Subcutaneous abdominal adipose tissue (tissue), 5 donors: Measurements from ENCODE around the gene EEFSEC.

Source experiments
- H3K27ac ChIP-seq: one replicate; pipeline ENCODE4 v1.7.0; 2013; ENCODE audit warnings: low read depth, mild to moderate bottlenecking, inconsistent platforms, low read length, moderate library complexity
- H3K27me3 ChIP-seq, 5 donors: one replicate each; pipeline ENCODE4 v1.7.0; 2013; ENCODE audit warnings: low read length in 5 of 5, inconsistent platforms in 1 of 5; ENCODE audit not compliant: control insufficient read depth in 5 of 5, insufficient read depth in 4 of 5
- H3K36me3 ChIP-seq, 5 donors: one replicate each; pipeline ENCODE4 v1.7.0; 2013; ENCODE audit warnings: low read length in 5 of 5; ENCODE audit not compliant: control insufficient read depth in 5 of 5, insufficient read depth in 5 of 5
- H3K4me1 ChIP-seq, 5 donors: one replicate each; pipeline ENCODE4 v1.7.0; 2013; ENCODE audit warnings: low read length in 5 of 5, mild to moderate bottlenecking in 3 of 5, moderate library complexity in 1 of 5; ENCODE audit not compliant: control insufficient read depth in 5 of 5, insufficient read depth in 5 of 5
- H3K4me3 ChIP-seq, 5 donors: one replicate each; pipeline ENCODE4 v1.7.0; 2013; ENCODE audit warnings: low read length in 5 of 5, low read depth in 1 of 5
- H3K9ac ChIP-seq, 5 donors: one replicate each; pipeline ENCODE4 v1.7.0; 2013; ENCODE audit warnings: low read length in 5 of 5, mild to moderate bottlenecking in 4 of 5, moderate library complexity in 3 of 5
- H3K9me3 ChIP-seq, 5 donors: one replicate each; pipeline ENCODE4 v1.7.0; 2013; ENCODE audit warnings: low read length in 5 of 5; ENCODE audit not compliant: control insufficient read depth in 5 of 5
- donor health status: healthy.
- donor health status: healthy.
- donor health status: healthy.
- donor health status: healthy.
- donor health status: healthy.

Gene EEFSEC

GRCh38 chr3:128342701-128343180 lies 189.5 kb downstream of the EEFSEC start:
- Histone ChIP-seq H3K36me3 (peaks cover 0 to 28% (median 20%) of the 10 kb centered on the region in 5 donors), H3K4me1 (peaks cover 0 to 26% (median 8%) of the 10 kb centered on the region in 5 donors), H3K27me3 (no peaks in the 10 kb centered on the region), H3K4me3 (no peak overlapping the region), H3K9me3 (no peaks in the 10 kb centered on the region), H3K27ac (no peak overlapping the region), H3K9ac (no peak overlapping the region)

GRCh38 chr3:128343287-128344051 lies 190.2 kb downstream of the EEFSEC start:
- H3K4me3 ChIP-seq: no peak overlapping the region
- peaks cover 0 to 23% (median 17%) of the 10 kb centered on the region in 5 donors for H3K36me3 ChIP-seq
- H3K27ac ChIP-seq: no peak overlapping the region
- no peak overlapping the region for H3K9ac ChIP-seq
- H3K27me3 ChIP-seq: no peaks in the 10 kb centered on the region
- peaks cover 0 to 26% (median 8%) of the 10 kb centered on the region in 5 donors for H3K4me1 ChIP-seq
- H3K9me3 ChIP-seq: no peaks in the 10 kb centered on the region

GRCh38 chr3:128344052-128344735 lies 190.9 kb downstream of the EEFSEC start:
- Histone ChIP-seq H3K27me3 (no peaks in the 10 kb centered on the region), H3K27ac (no peak overlapping the region), H3K36me3 (peaks cover 0 to 23% (median 17%) of the 10 kb centered on the region in 5 donors)

GRCh38 chr3:128345196-128345595 lies 191.9 kb downstream of the EEFSEC start:
- no peak overlapping the region for H3K27ac ChIP-seq
- H3K9me3 ChIP-seq: no peaks in the 10 kb centered on the region
- peaks cover 0 to 23% (median 17%) of the 10 kb centered on the region in 5 donors for H3K36me3 ChIP-seq
- no peak overlapping the region for H3K9ac ChIP-seq
- H3K4me3 ChIP-seq: no peak overlapping the region
- no peaks in the 10 kb centered on the region for H3K27me3 ChIP-seq
- H3K4me1 ChIP-seq: peaks cover 0 to 26% (median 8%) of the 10 kb centered on the region in 5 donors

More at GRCh38 chr3:128344052-128344735, 190.9 kb downstream of the EEFSEC start:
- Histone ChIP-seq H3K4me3 (no peak overlapping the region), H3K9ac (no peak overlapping the region), H3K4me1 (peaks cover 0 to 26% (median 8%) of the 10 kb centered on the region in 5 donors), H3K9me3 (no peaks in the 10 kb centered on the region)

GRCh38 chr3:128346562-128346961 lies 193.3 kb downstream of the EEFSEC start:
- H3K27ac ChIP-seq: no peak overlapping the region
- H3K9me3 ChIP-seq: no peaks in the 10 kb centered on the region
- H3K4me1 ChIP-seq: peaks cover 0 to 17% (median 2%) of the 10 kb centered on the region in 5 donors
- no peak overlapping the region for H3K4me3 ChIP-seq
- H3K9ac ChIP-seq: no peak overlapping the region
- H3K27me3 ChIP-seq: no peaks in the 10 kb centered on the region
- H3K36me3 ChIP-seq: peaks cover 0 to 18% (median 13%) of the 10 kb centered on the region in 5 donors

- Histone ChIP-seq H3K9ac (no peak overlapping the region), H3K27me3 (no peaks in the 10 kb centered on the region), H3K27ac (no peak overlapping the region), H3K36me3 (peaks cover 0 to 16% (median 12%) of the 10 kb centered on the region in 5 donors), H3K4me1 (peaks cover 0 to 10% (median 0%) of the 10 kb centered on the region in 5 donors), H3K4me3 (no peak overlapping the region), H3K9me3 (no peaks in the 10 kb centered on the region)
Observed at GRCh38 chr3:128347282-128347681, 194.0 kb downstream of the EEFSEC start.

GRCh38 chr3:128348075-128348474 lies 194.8 kb downstream of the EEFSEC start:
- Histone ChIP-seq H3K9me3 (no peaks in the 10 kb centered on the region), H3K4me3 (no peak overlapping the region), H3K4me1 (peaks cover 0 to 9% (median 0%) of the 10 kb centered on the region in 5 donors), H3K27me3 (no peaks in the 10 kb centered on the region), H3K36me3 (peaks cover 0 to 10% (median 7%) of the 10 kb centered on the region in 5 donors), H3K9ac (no peak overlapping the region), H3K27ac (no peak overlapping the region)

- peaks cover 0 to 10% (median 8%) of the 10 kb centered on the region in 5 donors for H3K36me3 ChIP-seq
- H3K4me1 ChIP-seq: peaks cover 0 to 10% (median 0%) of the 10 kb centered on the region in 5 donors
- no peak overlapping the region for H3K9ac ChIP-seq
- no peaks in the 10 kb centered on the region for H3K27me3 ChIP-seq
- H3K4me3 ChIP-seq: no peak overlapping the region
- no peak overlapping the region for H3K27ac ChIP-seq
- no peaks in the 10 kb centered on the region for H3K9me3 ChIP-seq
Observed at GRCh38 chr3:128348805-128349531, 195.7 kb downstream of the EEFSEC start.

GRCh38 chr3:128349963-128350599 lies 196.8 kb downstream of the EEFSEC start:
- H3K36me3 ChIP-seq: peaks cover 0 to 14% (median 10%) of the 10 kb centered on the region in 5 donors
- no peak overlapping the region for H3K27ac ChIP-seq
- H3K4me3 ChIP-seq: no peak overlapping the region
- no peaks in the 10 kb centered on the region for H3K9me3 ChIP-seq
- no peaks in the 10 kb centered on the region for H3K27me3 ChIP-seq
- peaks cover 0 to 12% (median 0%) of the 10 kb centered on the region in 5 donors for H3K4me1 ChIP-seq
- no peak overlapping the region for H3K9ac ChIP-seq
